HEK293 (cell line): ENCODE measurements around the gene UBE2F.

Source experiments
- CTCF ChIA-PET: fragments of 350-600 bp; formaldehyde crosslinking; extraction: SDS; loops from one replicate; lab custom pipeline; 2021; ENCODE audit warnings: antibody characterized with exemption; lab: Yijun Ruan, JAX
- POLR2A ChIA-PET: fragments of 300-600 bp; formaldehyde crosslinking; extraction: SDS; loops from one replicate; lab custom pipeline; 2020; ENCODE audit warnings: antibody characterized with exemption, inconsistent platforms; lab: Yijun Ruan, JAX
- H3K27ac ChIP-seq: fragments of 200-500 bp; sonication (Bioruptor generic); 2 replicates; pipeline ENCODE4 v1.5.1; 2014; ENCODE audit warnings: low read depth, low read length, control low read depth, inconsistent platforms; ENCODE audit errors: extremely low read depth
- H3K36me3 ChIP-seq, 2 experiments: fragments of 200-500 bp in 1 of 2; sonication (Bioruptor generic) in 1 of 2; 1 replicate in 1 of 2; 2 replicates in 1 of 2; pipeline ENCODE4 v1.5.1; 2014 to 2017; ENCODE audit warnings: inconsistent platforms in 2 of 2, low read length in 2 of 2; ENCODE audit not compliant: control insufficient read depth in 2 of 2, insufficient read depth in 1 of 2
- H3K4me1 ChIP-seq: fragments of 200-500 bp; sonication (Bioruptor generic); 2 replicates; pipeline ENCODE4 v1.5.1; 2014; ENCODE audit warnings: mild to moderate bottlenecking, low read length, inconsistent platforms; ENCODE audit not compliant: control insufficient read depth, insufficient read depth
- H3K4me3 ChIP-seq: 2 replicates; pipeline ENCODE4 v1.5.1; 2011; ENCODE audit warnings: low read depth, mild to moderate bottlenecking, control low read depth, low read length, moderate library complexity
- H3K9me3 ChIP-seq: fragments of 200-500 bp; sonication (Bioruptor generic); 2 replicates; pipeline ENCODE4 v1.5.1; 2014; ENCODE audit warnings: low read depth, low read length, inconsistent platforms; ENCODE audit not compliant: control insufficient read depth, insufficient read depth
- BCL6B ChIP-seq: fragments of 450-650 bp; formaldehyde crosslinking; IDR thresholded peaks from 2 replicates; pipeline ENCODE4 v1.5.1; 2017; ENCODE audit warnings: missing biosample characterization, missing genetic modification characterization
- REST ChIP-seq: fragments of 450-650 bp; formaldehyde crosslinking; IDR thresholded peaks from 2 replicates; pipeline ENCODE4 v1.5.1; 2016; ENCODE audit warnings: missing biosample characterization, missing genetic modification characterization
- ZBTB10 ChIP-seq: fragments of 450-650 bp; formaldehyde crosslinking; IDR thresholded peaks from 2 replicates; pipeline ENCODE4 v1.5.1; 2016; ENCODE audit warnings: missing biosample characterization, missing genetic modification characterization
- ZNF362 ChIP-seq: fragments of 450-650 bp; formaldehyde crosslinking; IDR thresholded peaks from 2 replicates; pipeline ENCODE4 v1.5.1; 2016; ENCODE audit warnings: missing biosample characterization, missing genetic modification characterization
- ZNF366 ChIP-seq: fragments of 450-650 bp; formaldehyde crosslinking; conservative IDR thresholded peaks from 2 replicates; pipeline ENCODE4 v1.5.1; 2016; ENCODE audit warnings: missing biosample characterization, missing genetic modification characterization
- ZNF404 ChIP-seq: fragments of 450-650 bp; formaldehyde crosslinking; IDR thresholded peaks from 2 replicates; pipeline ENCODE4 v1.5.1; 2017; ENCODE audit warnings: missing biosample characterization, missing genetic modification characterization
- ZNF518A ChIP-seq: fragments of 450-650 bp; formaldehyde crosslinking; conservative IDR thresholded peaks from 2 replicates; pipeline ENCODE4 v1.5.1; 2016; ENCODE audit warnings: low read depth, missing biosample characterization, missing genetic modification characterization

Gene UBE2F

GRCh38 chr2:237917696-237918374 is 49.0 kb upstream of the UBE2F start:
- H3K4me3 ChIP-seq: no peak overlapping the region

More at GRCh38 chr2:237917696-237918374, 49.0 kb upstream of the UBE2F start:
- ChIA-PET CTCF (no interaction called here), POLR2A (no interaction called here)
- TF ChIP-seq ZNF362 (tag by site-specific recombination) (no peak), ZBTB10 (tag by site-specific recombination) (no peak), ZNF518A (tag by site-specific recombination) (no peak), BCL6B (tag by site-specific recombination) (no peak), ZNF404 (tag by site-specific recombination) (no peak), REST (tag by site-specific recombination) (no peak), ZNF366 (tag by site-specific recombination) (no peak)
- Histone ChIP-seq H3K4me1 (no peaks in the 10 kb centered on the region), H3K27ac (no peak overlapping the region), H3K36me3 (no peaks in the 10 kb centered on the region), H3K9me3 (no peaks in the 10 kb centered on the region)
